Measurements from ENCODE around the gene ANKRD55.
"Not testable (repeated sequence)": the region's sequence is repeated elsewhere in the genome, so short reads cannot be mapped to it uniquely, and the experiment has no call there.

The ANKRD55 gene

GRCh38 chr5:56206126-56206910 is 26.8 kb downstream of the ANKRD55 start:
- DNase-seq = peak; percentile 69

GRCh38 chr5:56203936-56204335 is 29.2 kb downstream of the ANKRD55 start:
- not testable (repeated sequence) for DNase-seq

DNA sequence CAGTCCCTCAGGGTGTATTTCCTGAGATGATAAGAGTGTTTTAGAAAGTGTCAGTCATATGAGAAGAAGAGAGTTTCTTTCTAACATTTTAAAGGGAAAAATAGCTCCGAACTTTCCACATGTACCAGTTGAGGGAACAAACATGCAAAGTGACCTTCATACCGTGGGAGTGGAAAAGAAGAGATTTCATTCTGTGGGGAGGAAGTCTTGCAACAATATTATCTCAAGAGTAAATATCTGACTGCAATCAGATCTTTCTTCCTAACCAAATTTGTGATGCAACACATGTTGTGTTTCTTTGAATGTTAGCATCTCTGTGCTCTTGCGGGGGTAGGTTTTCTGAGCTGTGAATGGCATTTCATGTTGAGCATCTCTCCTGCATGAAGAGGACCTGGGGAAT is 30.6 kb downstream of the ANKRD55 start:
- DNase-seq = no peak

DNA sequence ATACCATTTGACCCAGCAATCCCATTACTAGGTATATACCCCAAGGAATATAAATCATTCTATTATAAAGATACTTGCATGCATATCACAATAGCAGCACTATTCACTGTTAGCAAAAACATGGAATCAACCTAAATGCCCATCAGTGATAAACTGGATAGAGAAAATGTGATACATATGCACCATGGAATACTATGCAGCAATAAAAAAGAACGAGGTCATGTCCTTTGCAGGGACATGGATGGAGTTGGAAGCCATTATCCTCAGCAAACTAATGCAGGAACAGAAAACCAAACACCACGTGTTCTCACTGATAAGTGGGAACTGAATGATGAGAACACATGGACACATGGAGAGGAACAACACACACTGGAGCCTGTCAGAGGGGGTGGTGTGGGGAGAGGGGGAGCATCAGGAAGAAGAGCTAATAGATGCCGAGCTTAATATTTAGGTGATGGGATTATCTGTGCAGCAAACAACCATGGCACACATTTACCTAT is 31.3 kb downstream of the ANKRD55 start:
- DNase-seq = not testable (repeated sequence)

GRCh38 chr5:56200971-56201666 is 32.0 kb downstream of the ANKRD55 start:
- DNase-seq = peak; percentile 77

GRCh38 chr5:56195016-56195415 is 38.1 kb downstream of the ANKRD55 start:
- no peak for DNase-seq

DNA sequence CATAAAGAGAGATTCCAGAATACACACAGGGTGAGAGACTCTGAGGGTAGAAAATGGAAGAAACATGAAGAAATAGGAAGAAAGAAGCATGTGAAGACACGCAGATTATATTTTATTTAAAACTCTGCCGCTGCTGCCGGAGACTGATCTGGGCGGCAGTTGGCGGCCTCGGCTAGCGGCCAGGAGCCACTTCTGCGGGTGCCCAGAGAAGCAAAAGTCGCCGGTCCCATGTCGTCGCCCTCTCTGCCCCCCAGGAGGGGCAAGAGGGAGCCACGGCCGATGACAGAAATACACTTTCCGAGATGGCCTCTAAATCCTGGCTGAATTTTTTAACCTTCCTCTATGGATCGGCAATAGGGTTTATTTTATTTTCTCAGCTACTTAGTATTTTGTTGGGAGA is 40.9 kb downstream of the ANKRD55 start:
- DNase-seq = no peak

- DNase-seq = no peak
Measured at GRCh38 chr5:56191656-56192055, 41.5 kb downstream of the ANKRD55 start.

DNA sequence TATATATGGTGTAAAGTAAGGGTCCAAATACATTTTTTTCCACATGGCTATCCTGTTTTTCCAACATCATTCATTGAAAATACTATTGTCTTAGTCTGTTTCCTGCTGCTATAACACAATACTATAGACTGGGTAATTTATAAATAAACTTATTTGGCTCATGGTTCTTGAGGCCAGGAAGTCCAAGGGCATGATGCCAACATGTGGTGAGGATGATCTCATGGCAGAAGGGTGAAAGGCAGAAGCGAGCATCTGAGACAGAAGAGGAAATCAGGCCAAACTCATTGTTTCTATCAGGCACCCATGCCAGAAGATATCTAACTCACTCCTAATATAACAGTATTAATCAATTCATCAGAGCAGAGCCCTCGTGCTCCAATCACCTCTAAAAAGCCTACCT is 42.6 kb downstream of the ANKRD55 start:
- peak; percentile 91 for DNase-seq

DNA sequence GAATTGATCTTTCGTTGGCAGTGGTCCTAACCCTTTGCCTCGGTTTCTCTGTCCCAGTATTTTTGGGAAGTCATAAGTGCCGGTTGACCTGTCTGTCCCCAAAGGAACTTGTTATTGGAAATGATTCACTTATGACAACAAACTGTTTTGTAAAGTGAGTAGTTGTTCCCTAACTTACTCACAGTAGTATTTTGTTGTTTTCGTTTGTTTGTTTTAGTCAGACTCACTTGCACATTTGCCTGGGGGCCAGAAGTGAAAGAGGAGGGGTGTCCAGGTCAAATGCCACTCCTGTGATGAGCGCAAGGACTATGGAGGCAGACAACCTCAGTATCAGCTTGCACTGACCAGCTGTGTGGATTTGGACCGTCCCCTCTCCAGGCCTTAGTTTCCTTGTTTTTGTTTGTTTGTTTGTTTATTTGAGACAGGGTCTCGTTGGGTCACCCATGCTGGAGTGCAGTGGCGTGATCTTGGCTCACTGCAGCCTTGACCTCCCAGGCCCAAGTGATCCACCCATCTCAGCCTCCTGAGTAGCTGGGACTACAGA is 47.3 kb downstream of the ANKRD55 start:
- DNase-seq = no peak

DNA sequence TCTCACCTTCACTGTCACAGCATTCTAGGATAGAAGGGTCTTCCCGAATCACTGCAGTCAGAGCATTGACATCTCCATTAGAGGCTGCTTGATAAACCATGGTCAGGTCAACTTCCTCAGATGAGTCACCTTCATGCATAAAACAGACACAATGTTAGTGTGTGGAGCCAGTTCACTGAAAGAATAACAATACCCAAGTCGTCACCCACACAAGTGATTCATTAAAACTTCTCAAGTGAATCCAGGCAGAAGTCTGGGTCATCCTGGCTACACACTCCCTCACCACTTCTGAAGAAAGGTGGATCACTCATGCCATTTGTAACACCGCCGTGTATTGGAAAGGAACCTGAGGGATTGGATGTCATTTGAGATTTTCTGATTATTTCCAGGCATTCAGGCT is 49.6 kb downstream of the ANKRD55 start:
- peak; percentile 90 for DNase-seq

DNA sequence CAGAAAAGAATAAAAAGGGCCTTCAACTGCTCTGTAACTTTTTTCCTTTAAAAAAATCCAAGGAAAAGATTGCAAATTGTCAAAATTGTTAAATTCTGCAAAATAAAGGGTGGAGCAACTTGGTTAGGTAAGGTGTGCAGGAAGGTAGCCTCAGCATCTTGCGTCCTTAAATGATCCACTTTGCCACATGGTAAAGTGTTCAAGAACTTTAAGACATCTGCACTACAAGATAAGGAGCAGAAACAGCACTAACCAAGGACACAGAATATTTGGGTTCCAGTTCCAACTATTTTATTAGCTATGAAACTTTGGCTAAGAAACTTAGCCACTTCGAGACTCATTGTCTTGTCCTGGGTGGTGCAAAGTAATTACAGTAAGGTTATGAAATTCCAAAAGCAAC is 53.7 kb downstream of the ANKRD55 start:
- DNase-seq = no peak

- no peak for DNase-seq
Measured at GRCh38 chr5:56178823-56179222, 54.3 kb downstream of the ANKRD55 start.

DNA sequence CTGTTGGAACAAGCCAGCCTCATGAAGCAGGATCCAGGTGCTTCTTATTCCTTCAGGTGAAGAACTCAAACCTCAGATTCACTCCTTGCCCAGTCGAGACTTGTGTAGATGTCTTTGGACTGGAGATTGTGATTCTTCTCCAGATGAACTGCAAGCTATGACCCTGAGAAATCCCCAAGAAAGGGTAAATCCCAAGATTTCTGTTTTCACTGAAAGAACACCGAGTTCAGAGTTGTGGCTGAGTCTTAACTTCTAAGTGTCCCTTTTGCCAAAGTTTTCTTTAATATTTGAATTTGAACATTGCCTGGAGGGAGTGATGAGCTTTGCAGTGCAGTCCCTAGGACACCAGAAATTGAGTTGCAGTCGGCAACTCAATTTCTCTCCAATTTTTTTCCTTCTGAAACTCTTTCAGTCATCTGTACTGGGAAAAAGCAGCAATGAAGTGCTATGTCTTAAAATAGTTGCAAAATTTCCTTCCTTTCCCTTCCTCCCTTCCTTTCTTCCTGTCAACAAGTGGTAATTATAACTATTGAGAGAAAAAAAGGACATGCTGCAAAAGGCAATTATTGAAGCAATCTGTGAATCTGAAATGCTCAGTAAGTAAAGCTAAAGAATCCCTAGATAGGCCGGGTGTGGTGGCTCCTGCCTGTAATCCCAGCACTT is 56.1 kb downstream of the ANKRD55 start:
- DNase-seq = no peak

DNA sequence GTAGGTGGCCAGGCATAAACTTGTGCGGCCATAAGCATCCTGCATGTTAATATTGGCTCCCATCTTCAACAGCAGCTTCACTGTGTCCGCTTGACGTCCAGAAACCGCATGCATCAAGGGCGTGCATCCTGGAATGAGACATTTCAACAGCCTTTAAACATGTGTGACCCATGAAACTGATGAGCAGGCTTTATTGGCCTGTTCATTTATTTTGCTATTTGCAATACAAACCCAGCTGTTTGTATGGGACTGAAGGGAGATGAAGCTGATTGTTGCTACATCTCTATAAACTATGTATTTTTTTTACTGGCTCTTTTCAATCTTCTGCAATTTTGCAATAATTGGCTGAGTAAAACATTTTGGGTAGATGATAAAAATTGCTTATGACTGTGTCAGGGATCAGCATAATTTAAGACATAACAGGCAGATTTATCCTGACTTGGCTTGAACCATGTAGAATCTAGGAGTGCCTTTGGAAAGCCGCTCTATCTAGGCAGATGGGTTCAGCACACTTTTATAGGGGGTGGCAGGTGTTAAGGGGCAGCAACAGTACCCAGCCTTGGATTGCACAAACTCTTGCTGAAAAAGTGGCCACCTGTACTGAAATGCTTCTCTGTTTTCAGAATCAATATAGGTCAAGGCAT is 56.9 kb downstream of the ANKRD55 start:
- DNase-seq = no peak

GRCh38 chr5:56175488-56175887 is 57.6 kb downstream of the ANKRD55 start:
- peak; percentile 69 for DNase-seq

GRCh38 chr5:56175021-56175420 is 58.1 kb downstream of the ANKRD55 start:
- no peak for DNase-seq

DNA sequence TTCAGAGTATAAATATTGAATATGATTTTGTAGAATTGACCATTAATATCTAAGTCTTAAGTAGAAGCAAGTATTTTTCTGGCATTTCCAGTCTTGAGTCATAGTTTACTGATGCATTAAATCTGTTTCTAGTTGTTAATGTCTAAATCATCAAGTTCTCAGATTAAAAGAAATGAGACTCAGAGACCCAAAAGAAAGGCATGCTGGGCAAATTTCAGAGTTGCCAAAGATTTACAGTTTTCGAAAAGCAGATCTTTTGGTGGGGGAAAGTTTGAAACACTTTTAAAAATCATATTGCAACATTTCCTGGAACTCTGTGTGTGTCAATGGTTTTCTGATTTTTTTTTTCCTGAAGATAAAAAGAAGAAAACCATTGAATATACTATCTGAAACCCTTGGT is 60.9 kb downstream of the ANKRD55 start:
- DNase-seq = no peak

DNA sequence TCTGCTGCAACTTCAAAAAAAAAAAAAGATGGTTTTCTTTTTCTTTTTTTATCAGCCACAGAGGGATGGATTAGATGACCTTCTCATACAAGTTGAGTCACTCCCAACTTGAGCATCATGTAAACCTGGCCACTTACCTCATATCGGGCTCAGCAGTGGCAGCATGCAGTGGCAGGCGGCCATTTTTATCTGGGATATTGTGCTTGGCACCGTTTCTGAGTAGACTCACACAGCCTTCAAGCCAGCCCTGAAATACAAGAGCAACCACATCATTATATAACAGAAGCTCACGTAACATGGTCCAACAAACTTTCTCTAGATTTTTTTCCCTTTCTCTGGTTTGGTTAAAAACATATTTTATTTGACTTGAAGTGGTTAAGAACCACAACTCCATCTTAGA is 62.6 kb downstream of the ANKRD55 start:
- no peak for DNase-seq

- no peak for DNase-seq
Measured at GRCh38 chr5:56169949-56170348, 63.2 kb downstream of the ANKRD55 start.

GRCh38 chr5:56169281-56169680 is 63.8 kb downstream of the ANKRD55 start:
- no peak for DNase-seq

- no peak for DNase-seq
Measured at GRCh38 chr5:56168066-56168478, 65.1 kb downstream of the ANKRD55 start.

DNA sequence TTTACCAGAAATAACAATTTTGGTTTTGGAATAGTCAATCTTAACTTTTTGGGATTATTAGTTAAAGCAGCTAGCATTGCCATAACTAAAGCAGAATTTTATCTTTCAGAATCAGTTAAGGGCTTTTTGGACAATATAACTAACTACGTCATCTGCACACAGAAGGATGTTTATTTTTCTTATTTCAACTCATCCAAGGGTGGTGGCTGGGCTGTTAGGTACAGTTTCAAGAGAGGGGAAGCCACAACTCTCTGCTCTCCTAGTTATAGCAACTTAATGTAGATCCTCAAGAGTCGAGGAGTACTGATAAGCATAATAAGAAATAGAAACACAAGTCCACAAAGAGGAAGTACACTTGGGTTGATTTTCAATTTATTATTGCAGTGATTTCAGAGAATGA is 65.6 kb downstream of the ANKRD55 start:
- peak; percentile 49 for DNase-seq
